Suprapubic skin (tissue), 4 donors: Measurements from ENCODE around the gene LCNL1.

Experiments used
- EP300 ChIP-seq: sonication (generic); formaldehyde crosslinking; IDR thresholded peaks from one replicate; pipeline ENCODE4 v1.6.1; 2017; ENCODE audit warnings: antibody characterized with exemption
- POLR2A ChIP-seq, 2 donors: fragments of 450-650 bp; IDR thresholded peaks; one replicate each; pipeline ENCODE4 v1.6.1; 2017; ENCODE audit warnings: antibody characterized with exemption in 2 of 2, mild to moderate bottlenecking in 2 of 2, moderate library complexity in 2 of 2
- POLR2AphosphoS5 ChIP-seq, 3 donors: sonication (generic); formaldehyde crosslinking; IDR thresholded peaks; one replicate each; pipeline ENCODE4 v1.6.1; 2017; ENCODE audit warnings: antibody characterized with exemption in 3 of 3
- TF ChIP-seq, protein P1 (sequence below), 2 donors: fragments of 200-600 bp in 1 of 2; fragments of 450-650 bp in 1 of 2; sonication (generic) in 1 of 2; IDR thresholded peaks; one replicate each; pipeline ENCODE4 v1.5.1; 2016 to 2019; ENCODE audit warnings: antibody characterized with exemption in 2 of 2, mild to moderate bottlenecking in 1 of 2, moderate library complexity in 1 of 2

- TF ChIP-seq, protein P1, sequence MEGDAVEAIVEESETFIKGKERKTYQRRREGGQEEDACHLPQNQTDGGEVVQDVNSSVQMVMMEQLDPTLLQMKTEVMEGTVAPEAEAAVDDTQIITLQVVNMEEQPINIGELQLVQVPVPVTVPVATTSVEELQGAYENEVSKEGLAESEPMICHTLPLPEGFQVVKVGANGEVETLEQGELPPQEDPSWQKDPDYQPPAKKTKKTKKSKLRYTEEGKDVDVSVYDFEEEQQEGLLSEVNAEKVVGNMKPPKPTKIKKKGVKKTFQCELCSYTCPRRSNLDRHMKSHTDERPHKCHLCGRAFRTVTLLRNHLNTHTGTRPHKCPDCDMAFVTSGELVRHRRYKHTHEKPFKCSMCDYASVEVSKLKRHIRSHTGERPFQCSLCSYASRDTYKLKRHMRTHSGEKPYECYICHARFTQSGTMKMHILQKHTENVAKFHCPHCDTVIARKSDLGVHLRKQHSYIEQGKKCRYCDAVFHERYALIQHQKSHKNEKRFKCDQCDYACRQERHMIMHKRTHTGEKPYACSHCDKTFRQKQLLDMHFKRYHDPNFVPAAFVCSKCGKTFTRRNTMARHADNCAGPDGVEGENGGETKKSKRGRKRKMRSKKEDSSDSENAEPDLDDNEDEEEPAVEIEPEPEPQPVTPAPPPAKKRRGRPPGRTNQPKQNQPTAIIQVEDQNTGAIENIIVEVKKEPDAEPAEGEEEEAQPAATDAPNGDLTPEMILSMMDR (IDR thresholded peaks at IDR 0.05), result no peak
- TF ChIP-seq POLR2A (IDR thresholded peaks at IDR 0.05) (no peak), POLR2AphosphoS5 (IDR thresholded peaks at IDR 0.05) (no peak), EP300 (no peak)
Measured at GRCh38 chr9:137007108-137007815, 24.5 kb downstream of the LCNL1 start.
